H7 (cell line): Measurements from ENCODE around the gene TMEM209. TPM values are rescaled to one million over a fixed set of nuclear protein-coding genes. Genes with fewer than 3 reads are reported as not detected.

Source experiments
- DNase-seq: peaks from one replicate; pipeline ENCODE4 v3.0.0; 2012
- H3K27me3 ChIP-seq: 2 replicates; pipeline ENCODE4 v1.6.0; 2011; ENCODE audit warnings: mild to moderate bottlenecking, low read length; ENCODE audit not compliant: control insufficient read depth, insufficient read depth
- H3K36me3 ChIP-seq: replicated peaks from 2 replicates; pipeline ENCODE4 v1.5.1; 2011; ENCODE audit warnings: low read length; ENCODE audit not compliant: control insufficient read depth, insufficient read depth
- H3K4me3 ChIP-seq: 2 replicates; pipeline ENCODE4 v1.5.1; 2011; ENCODE audit warnings: low read depth, mild to moderate bottlenecking, control low read depth, low read length, moderate library complexity; ENCODE audit not compliant: insufficient read depth
- total RNA-seq: library from RNA; depleted of rRNA; stranded (reverse); fragments of >200 nt; shearing (Covaris generic); gene quantifications from 2 replicates; pipeline ENCODE4 v1.2.3, GENCODE V29; 2014; rRNA removed

TMEM209 gene
- total RNA-seq, 1 experiment from 2014 or later: 25.1 TPM

DNA sequence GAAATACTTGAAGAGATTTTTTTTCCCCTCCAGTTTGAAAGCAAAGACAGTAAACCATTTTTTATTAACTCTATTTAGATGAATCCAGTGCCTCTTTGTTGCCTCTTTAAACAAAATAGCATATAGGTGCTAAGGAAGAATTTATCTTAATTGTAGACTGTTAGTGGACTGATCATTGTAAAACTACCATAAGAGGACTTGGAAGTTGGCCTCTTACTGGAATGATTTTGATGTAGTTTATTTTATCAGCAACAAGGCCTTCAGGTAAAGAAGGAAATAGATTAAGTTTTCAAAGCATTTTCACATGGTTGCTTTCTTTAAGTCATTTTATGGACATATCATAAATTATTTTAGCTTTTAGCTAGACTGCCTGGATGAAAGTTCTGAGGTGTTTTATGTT is 81.7 kb downstream of the TMEM209 start:
- no peak for DNase-seq
- peaks cover 2% of the 10 kb centered on the region for H3K36me3 ChIP-seq
- H3K4me3 ChIP-seq: no peak overlapping the region
- H3K27me3 ChIP-seq: no peaks in the 10 kb centered on the region

GRCh38 chr7:130118801-130119200 is 86.4 kb downstream of the TMEM209 start:
- H3K27me3 ChIP-seq: no peaks in the 10 kb centered on the region
- H3K4me3 ChIP-seq: no peak overlapping the region
- peaks cover 2% of the 10 kb centered on the region for H3K36me3 ChIP-seq
- DNase-seq: no peak

DNA sequence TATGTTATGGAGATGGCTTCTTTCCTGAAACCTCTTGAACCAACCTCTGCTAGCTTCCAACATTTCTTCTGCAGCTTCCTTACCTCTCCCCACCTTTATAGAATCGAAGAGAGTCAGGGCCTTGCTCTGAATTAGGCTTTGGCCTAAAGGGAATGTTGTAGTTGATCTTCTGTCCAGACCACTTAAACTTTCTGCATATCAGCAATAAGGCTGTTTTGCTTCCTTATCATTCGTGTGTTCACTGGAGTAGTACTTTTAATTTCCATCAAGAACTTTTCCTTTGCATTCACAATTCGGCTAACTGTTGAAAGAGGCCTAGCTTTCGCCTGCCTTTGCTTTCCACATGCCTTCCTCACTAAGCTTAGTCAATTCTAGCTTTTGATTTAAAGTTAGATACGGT is 86.9 kb downstream of the TMEM209 start:
- Histone ChIP-seq H3K36me3 (peaks cover 2% of the 10 kb centered on the region), H3K4me3 (no peak overlapping the region), H3K27me3 (no peaks in the 10 kb centered on the region)
- no peak for DNase-seq

DNA sequence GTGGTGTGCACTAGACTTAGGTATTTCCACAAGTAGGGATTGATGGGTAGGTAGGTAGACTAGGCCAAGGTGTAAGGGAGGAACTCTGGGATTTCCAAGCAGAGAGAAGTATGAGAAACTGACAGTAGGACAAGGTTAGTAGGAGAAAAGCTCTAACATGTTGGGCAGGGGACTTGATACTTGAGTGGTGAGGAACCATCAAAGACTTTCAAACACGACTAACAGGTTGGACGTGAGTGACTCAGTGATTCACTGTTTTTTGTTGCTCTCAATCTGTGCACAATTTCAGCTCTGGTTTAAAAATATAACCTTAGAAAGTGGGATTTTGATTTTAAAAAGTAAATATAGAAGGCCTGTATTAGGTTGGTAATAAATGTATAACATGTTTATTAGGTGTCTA is 90.4 kb downstream of the TMEM209 start:
- Histone ChIP-seq H3K36me3 (no peaks in the 10 kb centered on the region; the same call in 1 of the 2 replicates), H3K4me3 (no peak overlapping the region), H3K27me3 (no peaks in the 10 kb centered on the region)
- no peak for DNase-seq

Other genes with a start within 250 kb of the TMEM209 start
- gene ZC3HC1, start 154.0 kb downstream of the TMEM209 start, total RNA-seq: 49.9 and 57.9 TPM in 2 replicates
- 13.9 and 15.5 TPM in 2 replicates for gene KLHDC10, start 134.9 kb downstream of the TMEM209 start, total RNA-seq
- gene SSMEM1, start 2.5 kb upstream of the TMEM209 start, total RNA-seq: not detected in 2 replicates
- not detected in 2 replicates for gene CPA2, start 61.5 kb upstream of the TMEM209 start, total RNA-seq
- not detected in 2 replicates for gene CPA4, start 87.8 kb upstream of the TMEM209 start, total RNA-seq
- gene CPA5, start 139.4 kb upstream of the TMEM209 start, total RNA-seq: 0.24 TPM in 1 of 2 replicates, not detected in the other
- gene CPA1, start 175.1 kb upstream of the TMEM209 start, total RNA-seq: 0.17 TPM in 1 of 2 replicates, not detected in the other
- 6.9 and 8.1 TPM in 2 replicates for gene CEP41, start 235.6 kb upstream of the TMEM209 start, total RNA-seq